HL-60 (cell line): ENCODE data around the gene RELN.

Experiments used
- POLR2AphosphoS5 ChIP-seq: IDR thresholded peaks from 2 replicates; pipeline ENCODE4 v1.6.1; 2012; ENCODE audit warnings: low read depth
- TF ChIP-seq, protein P1 (sequence below): IDR thresholded peaks from one replicate; pipeline ENCODE4 v1.5.1; 2011; ENCODE audit warnings: low read length, control low read depth, inconsistent platforms; ENCODE audit not compliant: insufficient read depth
- TF ChIP-seq, protein P2 (sequence below): IDR thresholded peaks from 2 replicates; pipeline ENCODE4 v1.6.1; 2012; ENCODE audit warnings: low read depth; ENCODE audit not compliant: insufficient replicate concordance

DNA sequence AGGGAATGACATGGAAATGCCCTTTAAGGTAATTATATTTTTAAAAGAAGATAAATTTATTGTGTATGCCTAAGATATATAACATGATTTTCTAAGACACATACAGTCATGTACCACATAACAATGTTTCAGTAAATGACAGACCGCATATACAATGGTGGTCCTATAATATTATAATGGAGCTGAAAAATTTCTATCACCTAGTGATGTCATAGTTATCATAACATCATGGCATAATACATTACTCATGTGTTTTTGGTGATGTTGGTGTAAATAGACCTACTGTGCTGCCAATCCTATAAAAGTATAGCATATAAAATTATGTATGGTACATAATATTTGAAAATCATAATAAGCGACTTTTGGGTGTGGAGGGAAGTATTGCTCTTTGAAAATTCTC is 306.1 kb downstream of the RELN start:
- TF ChIP-seq, protein P1, sequence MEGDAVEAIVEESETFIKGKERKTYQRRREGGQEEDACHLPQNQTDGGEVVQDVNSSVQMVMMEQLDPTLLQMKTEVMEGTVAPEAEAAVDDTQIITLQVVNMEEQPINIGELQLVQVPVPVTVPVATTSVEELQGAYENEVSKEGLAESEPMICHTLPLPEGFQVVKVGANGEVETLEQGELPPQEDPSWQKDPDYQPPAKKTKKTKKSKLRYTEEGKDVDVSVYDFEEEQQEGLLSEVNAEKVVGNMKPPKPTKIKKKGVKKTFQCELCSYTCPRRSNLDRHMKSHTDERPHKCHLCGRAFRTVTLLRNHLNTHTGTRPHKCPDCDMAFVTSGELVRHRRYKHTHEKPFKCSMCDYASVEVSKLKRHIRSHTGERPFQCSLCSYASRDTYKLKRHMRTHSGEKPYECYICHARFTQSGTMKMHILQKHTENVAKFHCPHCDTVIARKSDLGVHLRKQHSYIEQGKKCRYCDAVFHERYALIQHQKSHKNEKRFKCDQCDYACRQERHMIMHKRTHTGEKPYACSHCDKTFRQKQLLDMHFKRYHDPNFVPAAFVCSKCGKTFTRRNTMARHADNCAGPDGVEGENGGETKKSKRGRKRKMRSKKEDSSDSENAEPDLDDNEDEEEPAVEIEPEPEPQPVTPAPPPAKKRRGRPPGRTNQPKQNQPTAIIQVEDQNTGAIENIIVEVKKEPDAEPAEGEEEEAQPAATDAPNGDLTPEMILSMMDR: no peak
- no peak for TF ChIP-seq POLR2AphosphoS5
- TF ChIP-seq, protein P2, sequence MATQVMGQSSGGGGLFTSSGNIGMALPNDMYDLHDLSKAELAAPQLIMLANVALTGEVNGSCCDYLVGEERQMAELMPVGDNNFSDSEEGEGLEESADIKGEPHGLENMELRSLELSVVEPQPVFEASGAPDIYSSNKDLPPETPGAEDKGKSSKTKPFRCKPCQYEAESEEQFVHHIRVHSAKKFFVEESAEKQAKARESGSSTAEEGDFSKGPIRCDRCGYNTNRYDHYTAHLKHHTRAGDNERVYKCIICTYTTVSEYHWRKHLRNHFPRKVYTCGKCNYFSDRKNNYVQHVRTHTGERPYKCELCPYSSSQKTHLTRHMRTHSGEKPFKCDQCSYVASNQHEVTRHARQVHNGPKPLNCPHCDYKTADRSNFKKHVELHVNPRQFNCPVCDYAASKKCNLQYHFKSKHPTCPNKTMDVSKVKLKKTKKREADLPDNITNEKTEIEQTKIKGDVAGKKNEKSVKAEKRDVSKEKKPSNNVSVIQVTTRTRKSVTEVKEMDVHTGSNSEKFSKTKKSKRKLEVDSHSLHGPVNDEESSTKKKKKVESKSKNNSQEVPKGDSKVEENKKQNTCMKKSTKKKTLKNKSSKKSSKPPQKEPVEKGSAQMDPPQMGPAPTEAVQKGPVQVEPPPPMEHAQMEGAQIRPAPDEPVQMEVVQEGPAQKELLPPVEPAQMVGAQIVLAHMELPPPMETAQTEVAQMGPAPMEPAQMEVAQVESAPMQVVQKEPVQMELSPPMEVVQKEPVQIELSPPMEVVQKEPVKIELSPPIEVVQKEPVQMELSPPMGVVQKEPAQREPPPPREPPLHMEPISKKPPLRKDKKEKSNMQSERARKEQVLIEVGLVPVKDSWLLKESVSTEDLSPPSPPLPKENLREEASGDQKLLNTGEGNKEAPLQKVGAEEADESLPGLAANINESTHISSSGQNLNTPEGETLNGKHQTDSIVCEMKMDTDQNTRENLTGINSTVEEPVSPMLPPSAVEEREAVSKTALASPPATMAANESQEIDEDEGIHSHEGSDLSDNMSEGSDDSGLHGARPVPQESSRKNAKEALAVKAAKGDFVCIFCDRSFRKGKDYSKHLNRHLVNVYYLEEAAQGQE: no peak
